ENCODE data around the gene NLRP2B. TPM values are rescaled to one million over a fixed set of nuclear protein-coding genes. Genes with fewer than 3 reads are reported as not detected.

The NLRP2B gene
- total and polyA plus RNA-seq, 2 of the 4 experiments (the other 2 are of a cell fraction), result not detected

GRCh38 chrX:57681341-57681740, 1.3 kb upstream of the NLRP2B start:
- Histone ChIP-seq H3K4me1 (ENCODE audit: control insufficient read depth, insufficient read depth, low read length) (no peaks in the 10 kb centered on the region), H4K8ac (ENCODE audit: low read depth in 2 of 2, low read length in 2 of 2) (no peak overlapping the region), H3K9ac (ENCODE audit: low read depth, low read length) (no peak overlapping the region), H3K14ac (replicated peaks; ENCODE audit: low read depth, low read length) (no peak overlapping the region), H2BK5ac (ENCODE audit: low read depth, low read length, poor library complexity, severe bottlenecking) (no peak overlapping the region), H4K20me1 (ENCODE audit: insufficient read depth, low read length) (no peaks in the 10 kb centered on the region), H3K4me3 (ENCODE audit: insufficient read depth, low read depth, low read length) (no peak overlapping the region), H3K18ac (ENCODE audit: low read depth, low read length) (no peak overlapping the region), H3K23ac (ENCODE audit: low read depth, low read length) (no peak overlapping the region), H3K27ac (ENCODE audit: insufficient read depth, low read length) (no peak overlapping the region), H3K56ac (ENCODE audit: extremely low read depth, insufficient read depth, low read length) (no peak overlapping the region), H3K79me1 (ENCODE audit: low read depth in 1 of 2, low read length in 2 of 2) (no peaks in the 10 kb centered on the region), H2AK9ac (replicated peaks; ENCODE audit: low read depth, low read length, poor library complexity) (no peak overlapping the region), H3K4ac (ENCODE audit: low read depth, low read length) (no peak overlapping the region), H2BK120ac (ENCODE audit: low read depth, low read length) (no peak overlapping the region), H3K9me3 (ENCODE audit: control insufficient read depth, insufficient read depth, low read length) (peaks cover 5% of the 10 kb centered on the region; the same call in 1 of the 2 replicates), H2BK20ac (ENCODE audit: low read depth, low read length) (no peak overlapping the region), H3K36me3 (ENCODE audit: control insufficient read depth, insufficient read depth, low read length) (no peaks in the 10 kb centered on the region), H3K9me1 (ENCODE audit: insufficient read depth, low read length) (no peaks in the 10 kb centered on the region), H3K4me2 (ENCODE audit: low read depth, low read length) (no peak overlapping the region), H2AFZ (replicated peaks; ENCODE audit: low read length, poor library complexity) (no peak overlapping the region), H3K27me3 (ENCODE audit: control insufficient read depth, insufficient read depth, low read length) (no peaks in the 10 kb centered on the region), H2BK15ac (ENCODE audit: low read depth, low read length) (no peak overlapping the region), H4K5ac (ENCODE audit: low read depth, low read length) (no peak overlapping the region), H4K91ac (ENCODE audit: insufficient read depth, low read depth, low read length) (no peak overlapping the region), H2AK5ac (ENCODE audit: low read depth, low read length) (no peak overlapping the region)
- dilution Hi-C loops (cut with HindIII; ENCODE audit: low sequenced_read_pairs, unreplicated experiment), result no loop called here
- ATAC-seq (ENCODE audit: low read depth) (no peak), DNase-seq (no peak)
- TF ChIP-seq CEBPB (IDR thresholded peaks at IDR 0.05; ENCODE audit: low read depth, low read length) (no peak), BHLHE40 (IDR thresholded peaks at IDR 0.05; ENCODE audit: low read depth, low read length) (no peak), SMC3 (IDR thresholded peaks at IDR 0.05; ENCODE audit: low read depth, low read length) (no peak), FOS (IDR thresholded peaks at IDR 0.05; ENCODE audit: low read depth, low read length) (no peak), CTCF (conservative IDR thresholded peaks at IDR 0.05; ENCODE audit: low read depth, low read length) (no peak), POLR2A (IDR thresholded peaks at IDR 0.05; ENCODE audit: low read depth, low read length) (no peak), USF2 (IDR thresholded peaks at IDR 0.05; ENCODE audit: low read depth, low read length) (no peak), RFX5 (IDR thresholded peaks at IDR 0.05; ENCODE audit: low read depth, low read length) (no peak)
- POLR2A ChIA-PET (ENCODE audit: unreplicated experiment), result no interaction called here
- no TSS peak for BruUV-seq (replicated peaks)
- intact Hi-C loops (cut with micrococcal nuclease), result no loop called here
- CTCF ChIA-PET, result no interaction called here
- WGBS, 2 experiments (ENCODE audit: extremely low coverage in 2 of 2, insufficient read length in 1 of 2), result no CpG with 5 or more reads among the region's 2 CpGs
- in situ Hi-C loops (cut with MboI; ENCODE audit: low sequenced_read_pairs), result no loop called here
